Pancreas (tissue), 10 donors: ENCODE measurements around the gene TNS3. TPM values are rescaled to one million over a fixed set of nuclear protein-coding genes. Genes with fewer than 3 reads are reported as not detected.

Experiments used
- ATAC-seq, 4 donors: fragments of 200-7000 bp; cut with Tn5 transposase; one replicate each; pipeline versions ENCODE4 v1.8.0 to v1.9.1; 2020; ENCODE audit warnings: mild to moderate bottlenecking in 4 of 4, moderate library complexity in 4 of 4
- DNase-seq, 6 donors: peaks; one replicate each; pipeline ENCODE4 v3.0.0-alpha.2; 2020
- FAIRE-seq: peaks from 2 replicates; lab custom pipeline; 2012; peaks lifted over from hg19 to GRCh38; lab: Jason Lieb, UNC
- H3K27ac ChIP-seq, 4 donors: fragments of 200-600 bp; sonication (generic); 1 replicate in 3 of 4; 2 replicates in 1 of 4; pipeline versions ENCODE4 v1.5.0 to v1.8.0; 2020
- H3K27me3 ChIP-seq, 4 donors: fragments of 200-600 bp; one replicate each; pipeline ENCODE4 v1.8.0; 2021
- H3K36me3 ChIP-seq, 3 donors: fragments of 200-600 bp; sonication (generic) in 1 of 3; one replicate each; pipeline versions ENCODE4 v1.5.0 to v1.8.0; 2020 to 2021
- H3K4me1 ChIP-seq, 3 donors: fragments of 200-600 bp; one replicate each; pipeline ENCODE4 v1.8.0; 2021
- H3K4me3 ChIP-seq, 4 donors: fragments of 200-600 bp; sonication (generic) in 2 of 4; one replicate each; pipeline versions ENCODE4 v1.5.0 to v1.8.0; 2020 to 2021
- H3K9me3 ChIP-seq, 4 donors: fragments of 200-600 bp; one replicate each; pipeline ENCODE4 v1.8.0; 2021
- WGBS, 2 donors: extraction: QIAGEN DNeasy Blood & Tissue Kit; methylation state at CpG; one replicate each; pipeline ENCODE4 v1.1.7; 2013; 5-methylcytosine and 5-hydroxymethylcytosine counted together
- intact Hi-C, 3 donors: fragments of 100-400 bp; cut with DNase I; formaldehyde crosslinking; loops; one replicate each; pipeline versions ENCODE4 v1.11.1 to v1.14.2; 2022
- polyA plus RNA-seq, 2 donors: library from polyadenylated mRNA; stranded (reverse); fragments of 200-250 nt; gene quantifications; one replicate each; pipeline ENCODE4 v1.2.3, GENCODE V29; 2013
- total RNA-seq, 6 donors: library from RNA; stranded (reverse); fragmentation: NEBNext Ultra II Directional in 4 of 6; extraction: Animal tissue kit (Norgen Biotek cat#: 25700) in 4 of 6; gene quantifications; one replicate each; pipeline versions ENCODE4 v1.2.1 to v1.2.4, GENCODE V29; 2021 to 2023
- TF ChIP-seq, protein P1 (sequence below), 4 donors: fragments of 200-600 bp; sonication (generic) in 3 of 4; IDR thresholded peaks; one replicate each; pipeline versions ENCODE4 v1.5.0 to v1.8.0; 2021; ENCODE audit warnings: antibody characterized with exemption in 4 of 4
- donor health status: healthy with polysubstance abuse.
- donor health status: DM: no; HTN: no; CAD: no; lungs with moderate emphysema.
- donor health status: DM: no; HTN: no; CAD: no.
- donor health status: control.
- donor health status: control.
- donor health status: Bipolar disorder and iron deficiency.
- donor health status: DM: yes; HTN: yes; CAD: no.
- donor health status: DM: no; HTN: no; CAD: no.
- donor health status: DM: no; HTN: no; CAD: no.
- donor health status: DM: yes; HTN: yes; CAD: no.

TNS3 gene
- total and polyA plus RNA-seq, 8 donors: 28.0 to 125 (median 91.2) TPM

DNA sequence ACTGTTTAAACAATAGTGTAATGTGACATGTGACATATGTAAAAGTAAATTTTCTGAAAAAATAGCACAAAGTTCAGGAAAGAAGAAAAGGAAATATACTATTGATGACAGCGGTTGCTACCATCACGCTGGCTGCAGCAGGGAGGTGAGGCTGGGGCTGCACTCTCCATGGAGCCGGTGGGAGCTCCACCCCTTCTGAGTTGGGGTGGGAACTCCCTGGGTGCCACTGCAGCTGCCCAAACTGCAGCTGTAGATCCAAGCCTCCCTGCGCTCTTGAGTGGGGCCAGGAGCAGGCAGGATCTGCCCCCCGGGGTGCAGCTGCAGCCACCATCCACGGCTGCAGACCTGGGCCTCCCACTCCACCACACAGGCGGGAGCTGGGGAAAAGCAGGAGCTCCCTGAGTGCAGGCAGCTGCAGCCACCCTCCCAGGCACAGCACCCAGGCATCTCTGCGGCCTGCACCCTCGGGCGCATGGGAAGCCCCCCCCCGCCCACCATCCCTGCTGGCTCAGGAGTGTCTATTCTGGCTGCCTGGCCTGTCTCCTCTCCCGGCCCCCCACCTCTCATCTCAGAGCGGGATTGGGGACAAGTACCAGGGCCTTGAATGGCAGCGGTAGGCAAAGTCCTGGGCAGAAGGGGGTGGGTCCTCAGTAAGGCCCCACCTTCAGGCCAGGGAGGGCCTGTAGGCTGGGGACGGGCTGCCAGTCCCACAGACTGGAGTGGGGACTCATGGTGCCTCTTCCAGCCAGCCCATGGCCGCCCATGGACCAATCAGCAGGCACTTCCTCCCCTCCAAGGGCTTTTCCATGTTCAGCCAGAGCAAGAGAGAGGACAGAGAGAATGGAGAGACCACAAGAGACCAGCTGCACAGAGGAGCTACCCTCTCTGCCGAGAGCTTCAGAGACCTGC lies 50.1 kb downstream of the TNS3 start:
- Histone ChIP-seq H3K4me1 (peaks cover 0 to 3% (median 0%) of the 10 kb centered on the region in 3 donors), H3K27me3 (no peaks in the 10 kb centered on the region), H3K36me3 (no peaks in the 10 kb centered on the region), H3K27ac (no peak overlapping the region), H3K4me3 (peak overlapping the region in 1 of 4 donors; percentile 3), H3K9me3 (no peaks in the 10 kb centered on the region)
- DNase-seq: peak in 1 of 6 donors; percentile 52
- no peak for FAIRE-seq
- intact Hi-C loops: loop anchor here in 1 of 3 donors (5.0 kb wide), 1 partner anchor 40 kb away; no protein-coding TSS in a partner anchor
- no peak for ATAC-seq
- 95 to 97% methylated on average over 17 of the region's 17 CpGs for WGBS, 2 donors
- TF ChIP-seq, protein P1, sequence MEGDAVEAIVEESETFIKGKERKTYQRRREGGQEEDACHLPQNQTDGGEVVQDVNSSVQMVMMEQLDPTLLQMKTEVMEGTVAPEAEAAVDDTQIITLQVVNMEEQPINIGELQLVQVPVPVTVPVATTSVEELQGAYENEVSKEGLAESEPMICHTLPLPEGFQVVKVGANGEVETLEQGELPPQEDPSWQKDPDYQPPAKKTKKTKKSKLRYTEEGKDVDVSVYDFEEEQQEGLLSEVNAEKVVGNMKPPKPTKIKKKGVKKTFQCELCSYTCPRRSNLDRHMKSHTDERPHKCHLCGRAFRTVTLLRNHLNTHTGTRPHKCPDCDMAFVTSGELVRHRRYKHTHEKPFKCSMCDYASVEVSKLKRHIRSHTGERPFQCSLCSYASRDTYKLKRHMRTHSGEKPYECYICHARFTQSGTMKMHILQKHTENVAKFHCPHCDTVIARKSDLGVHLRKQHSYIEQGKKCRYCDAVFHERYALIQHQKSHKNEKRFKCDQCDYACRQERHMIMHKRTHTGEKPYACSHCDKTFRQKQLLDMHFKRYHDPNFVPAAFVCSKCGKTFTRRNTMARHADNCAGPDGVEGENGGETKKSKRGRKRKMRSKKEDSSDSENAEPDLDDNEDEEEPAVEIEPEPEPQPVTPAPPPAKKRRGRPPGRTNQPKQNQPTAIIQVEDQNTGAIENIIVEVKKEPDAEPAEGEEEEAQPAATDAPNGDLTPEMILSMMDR (IDR thresholded peaks at IDR 0.05): no peak

GRCh38 chr7:47529826-47530555 lies 51.9 kb downstream of the TNS3 start:
- intact Hi-C loops: loop anchor here in 1 of 3 donors (5.0 kb wide), 1 partner anchor 42 kb away; no protein-coding TSS in a partner anchor
- Histone ChIP-seq H3K27ac (no peak overlapping the region), H3K36me3 (peaks cover 0 to 10% (median 0%) of the 10 kb centered on the region in 3 donors), H3K4me3 (no peak overlapping the region), H3K9me3 (no peaks in the 10 kb centered on the region), H3K4me1 (peaks cover 0 to 3% (median 0%) of the 10 kb centered on the region in 3 donors), H3K27me3 (no peaks in the 10 kb centered on the region)
- ATAC-seq (no peak), DNase-seq (no peak), FAIRE-seq (no peak)
- WGBS, 2 donors: 90 to 98% methylated on average over 6 of the region's 6 CpGs
- TF ChIP-seq, protein P1 (IDR thresholded peaks at IDR 0.05): no peak

GRCh38 chr7:47529405-47529804 lies 52.5 kb downstream of the TNS3 start:
- Histone ChIP-seq H3K27me3 (no peaks in the 10 kb centered on the region), H3K27ac (no peak overlapping the region), H3K36me3 (peaks cover 0 to 12% (median 0%) of the 10 kb centered on the region in 3 donors), H3K4me3 (no peak overlapping the region), H3K9me3 (no peaks in the 10 kb centered on the region), H3K4me1 (peaks cover 0 to 3% (median 0%) of the 10 kb centered on the region in 3 donors)
- DNase-seq (no peak), ATAC-seq (no peak), FAIRE-seq (no peak)
- TF ChIP-seq, protein P1 (IDR thresholded peaks at IDR 0.05): no peak
- whole genome bisulfite sequencing, 2 donors: 87 to 89% methylated on average over 1 of the region's 1 CpG
- intact Hi-C loops: no loop called here

DNA sequence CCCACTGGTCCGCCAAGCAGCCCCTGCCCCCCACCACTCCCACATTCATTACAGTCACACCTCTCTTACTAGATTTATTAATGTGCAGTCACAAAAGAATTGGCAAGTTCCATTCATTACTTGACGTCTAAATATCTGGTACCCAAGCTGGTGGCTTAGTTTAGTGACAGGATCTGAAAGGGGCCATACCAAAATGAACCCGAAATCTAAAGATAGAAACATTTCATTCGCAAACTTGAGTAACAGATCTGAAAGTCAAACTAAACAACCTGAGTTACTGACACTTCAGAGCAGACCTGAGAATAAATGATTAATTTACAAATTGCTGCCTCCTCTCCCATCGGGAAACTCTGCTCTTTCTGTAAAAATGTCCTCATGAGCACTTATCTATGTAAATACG lies 53.4 kb downstream of the TNS3 start:
- FAIRE-seq: no peak

More for the DNA sequence above, 53.4 kb downstream of the TNS3 start:
- no peak overlapping the region for H3K4me3 ChIP-seq
- no peaks in the 10 kb centered on the region for H3K27me3 ChIP-seq
- no peaks in the 10 kb centered on the region for H3K9me3 ChIP-seq
- TF ChIP-seq, protein P1 (IDR thresholded peaks at IDR 0.05): no peak
- no peak overlapping the region for H3K27ac ChIP-seq
- ATAC-seq: no peak
- H3K36me3 ChIP-seq: peaks cover 0 to 12% (median 0%) of the 10 kb centered on the region in 3 donors
- peak in 1 of 6 donors; percentile 19 for DNase-seq
- intact Hi-C loops: no loop called here
- peaks cover 0 to 3% (median 0%) of the 10 kb centered on the region in 3 donors for H3K4me1 ChIP-seq
- WGBS, 2 donors: 69% methylated on average over 6 of the region's 6 CpGs
